GM19455 (cell line): ENCODE data around the gene PRKCG.
"Not testable (repeated sequence)": the region's sequence is repeated elsewhere in the genome, so short reads cannot be mapped to it uniquely, and the experiment has no call there.

Experiments used
- ATAC-seq: cut with Tn5 transposase; IDR thresholded peaks from one replicate; pipeline ENCODE4 v1.9.1; 2021; ENCODE audit not compliant: unreplicated experiment

PRKCG gene

DNA sequence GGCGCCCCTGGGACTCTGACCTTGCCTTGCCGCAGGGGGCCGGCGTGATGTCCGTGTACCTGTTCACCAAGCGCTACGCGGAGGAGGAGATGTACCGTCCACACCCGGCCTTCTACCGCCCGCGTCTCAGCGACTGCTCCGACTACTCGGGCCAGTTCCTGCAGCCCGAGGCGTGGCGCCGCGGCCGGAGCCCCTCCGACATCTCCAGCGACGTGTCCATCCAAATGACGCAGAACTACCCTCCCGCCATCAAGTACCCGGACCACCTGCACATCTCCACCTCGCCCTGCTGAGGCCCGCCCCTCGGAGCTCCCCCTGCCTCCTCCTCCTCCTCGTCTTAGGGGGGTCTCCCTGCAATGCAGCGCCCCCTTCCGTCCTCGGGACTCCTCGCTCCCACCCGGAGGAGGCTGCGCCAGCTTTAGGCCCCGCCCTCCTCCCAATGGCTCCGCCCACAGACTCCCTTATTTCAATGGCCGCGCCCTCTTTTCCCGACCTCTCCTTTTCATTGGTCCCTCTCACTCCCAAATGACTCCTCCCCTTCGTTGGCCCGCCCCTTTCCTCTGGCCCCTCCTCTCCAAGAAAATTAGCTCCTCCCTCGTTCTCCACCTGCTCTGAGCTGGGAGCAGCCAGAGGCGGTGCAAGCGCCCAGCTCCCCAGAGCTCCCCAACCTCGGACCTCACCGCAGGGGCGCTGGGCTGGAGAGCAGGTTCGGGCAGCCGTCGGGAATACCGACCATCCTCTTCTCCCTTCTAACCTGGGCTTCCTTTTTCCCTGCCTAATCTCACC is 60.2 kb downstream of the PRKCG start:
- ATAC-seq: no peak

GRCh38 chr19:53944416-53944815 is 62.4 kb downstream of the PRKCG start:
- no peak for ATAC-seq

GRCh38 chr19:53944933-53945332 is 62.9 kb downstream of the PRKCG start:
- ATAC-seq: no peak

GRCh38 chr19:53945441-53945840 is 63.4 kb downstream of the PRKCG start:
- no peak for ATAC-seq

DNA sequence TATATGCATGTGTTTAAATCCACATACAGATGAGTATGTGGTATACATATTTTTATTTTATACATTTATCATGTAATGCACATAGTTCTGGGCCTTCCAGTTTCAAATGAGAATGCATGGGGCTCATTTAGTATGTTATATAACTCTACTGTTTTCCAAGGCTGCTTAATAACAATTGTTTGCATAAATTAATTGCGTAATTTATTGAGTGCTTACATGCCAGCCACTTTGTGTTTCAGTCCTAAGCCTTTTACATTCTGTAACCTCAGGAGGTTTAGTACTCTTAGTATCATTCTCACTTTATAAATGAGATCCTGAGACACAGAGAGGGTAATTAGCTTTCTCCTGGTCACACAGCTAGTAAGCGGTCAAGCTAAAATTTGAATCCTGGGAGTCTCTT is 64.0 kb downstream of the PRKCG start:
- ATAC-seq: no peak

DNA sequence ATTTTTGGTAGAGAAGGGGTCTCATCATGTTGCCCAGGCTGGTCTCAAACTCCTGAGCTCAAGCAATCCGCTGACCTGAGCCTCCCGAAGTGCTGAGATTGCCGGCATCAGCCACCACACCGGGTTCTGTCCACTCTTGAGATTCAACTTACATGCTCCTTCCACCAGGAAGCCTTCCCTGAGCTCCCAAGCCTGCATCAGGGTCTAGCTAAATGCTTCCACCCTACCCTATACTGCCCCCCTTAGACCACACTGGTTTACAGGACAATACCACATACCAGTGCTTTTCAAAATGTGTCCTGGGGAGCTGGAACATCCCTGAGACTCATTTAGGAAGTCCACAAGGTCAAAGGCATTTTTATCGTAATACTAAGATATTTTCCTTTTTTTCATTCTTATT is 65.6 kb downstream of the PRKCG start:
- ATAC-seq: no peak

DNA sequence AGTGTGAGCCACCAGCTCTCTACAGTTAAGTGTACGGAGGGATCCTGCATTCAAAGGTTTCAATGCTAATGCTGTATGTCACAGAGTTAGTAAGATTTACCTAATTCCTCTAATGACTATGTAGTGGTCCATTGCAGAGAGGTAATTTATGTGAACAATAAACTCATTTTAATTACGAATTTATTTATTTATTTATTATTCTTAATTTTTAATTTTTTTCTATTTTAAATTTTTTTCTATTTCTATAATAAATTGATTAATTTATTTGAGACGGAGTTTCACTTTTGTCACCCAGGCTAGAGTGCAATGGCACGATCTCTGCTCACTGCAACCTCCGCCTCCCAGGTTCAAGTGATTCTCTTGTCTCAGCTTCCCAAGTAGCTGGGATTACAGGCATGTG is 66.6 kb downstream of the PRKCG start:
- ATAC-seq: not testable (repeated sequence)

DNA sequence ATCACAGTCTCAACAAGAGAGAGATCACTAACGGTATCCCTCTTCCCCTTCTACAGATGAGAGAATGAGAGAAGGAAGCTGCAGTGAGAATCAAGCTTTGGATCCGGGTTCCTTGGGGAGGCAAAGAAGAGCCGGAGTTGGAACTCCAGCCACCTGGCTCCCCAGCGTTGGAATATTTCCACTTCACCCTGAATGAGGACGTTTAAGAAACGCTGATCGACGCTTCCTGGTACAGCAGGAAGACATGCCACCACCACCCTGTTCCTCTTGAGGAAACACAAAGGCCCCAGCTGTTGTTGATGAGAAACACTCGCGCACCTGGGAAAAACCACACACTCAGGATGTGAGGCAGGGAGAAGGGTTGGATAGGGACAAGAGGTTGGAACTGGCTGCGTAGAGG is 69.4 kb downstream of the PRKCG start:
- no peak for ATAC-seq

- ATAC-seq: no peak
Measured at GRCh38 chr19:53951947-53952346, 70.0 kb downstream of the PRKCG start.

GRCh38 chr19:53953383-53953782 is 71.4 kb downstream of the PRKCG start:
- ATAC-seq: no peak
